Kidney glomerular epithelial cell (primary cell): ENCODE results near the gene GPATCH11.

Experiments
- DNase-seq: peaks from one replicate; lab custom pipeline; 2025; lab: John Stamatoyannopoulos, UW

The GPATCH11 gene

DNA sequence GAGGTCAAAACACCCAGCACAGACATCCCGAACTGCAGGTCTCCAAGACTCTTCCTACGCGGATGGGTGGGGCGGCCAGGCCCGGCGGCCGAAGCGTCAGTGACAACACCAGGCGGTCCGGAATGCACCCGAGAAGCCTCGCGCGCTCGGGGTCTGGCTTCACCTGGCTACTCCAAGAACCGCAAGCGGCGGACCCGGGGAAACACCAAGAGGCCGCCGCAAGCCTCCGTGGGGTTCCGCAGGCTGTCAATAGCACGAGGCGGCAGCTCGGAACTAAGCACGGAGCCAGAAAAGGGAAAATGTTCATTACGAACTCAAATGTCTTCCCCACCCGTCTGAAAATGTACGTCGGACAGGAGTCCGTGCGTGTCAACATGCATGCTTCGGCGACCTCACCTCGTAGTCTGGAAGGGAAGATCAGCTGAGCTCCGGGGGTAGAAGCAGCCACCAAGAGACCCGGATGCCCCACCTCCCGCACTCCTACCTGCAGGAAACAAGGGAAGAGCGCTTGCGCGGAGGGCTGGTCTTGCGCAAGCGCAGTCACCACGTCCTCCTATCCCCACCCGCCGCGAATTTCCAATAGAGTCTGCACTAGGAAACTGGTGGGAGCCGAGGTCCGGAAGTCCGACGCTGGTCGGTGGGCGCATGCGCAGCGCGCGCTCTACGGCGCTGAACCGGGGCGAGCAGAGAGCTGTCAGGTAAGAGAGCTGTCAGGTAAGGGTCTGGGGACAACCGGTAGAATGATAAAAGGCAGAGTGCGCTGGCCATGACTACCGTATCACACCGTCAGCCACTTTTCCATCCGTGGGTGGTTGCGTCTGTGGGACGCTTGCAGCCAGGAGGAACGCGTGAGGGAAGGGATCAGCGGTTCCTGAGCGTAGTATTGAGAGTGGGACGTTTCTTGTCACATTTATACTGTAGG lies at the start of gene GPATCH11, which contains the start of gene HEATR5B:
GPATCH11 (plus strand) TSS at position 646 of the 922 bp plus-strand sequence. CDS start 3,864 bp downstream, outside the sequence.
HEATR5B (minus strand) TSS at position 500 of the 922 bp plus-strand sequence. CDS start 958 bp downstream, outside the sequence.
- peak; percentile 96 for DNase-seq

DNA sequence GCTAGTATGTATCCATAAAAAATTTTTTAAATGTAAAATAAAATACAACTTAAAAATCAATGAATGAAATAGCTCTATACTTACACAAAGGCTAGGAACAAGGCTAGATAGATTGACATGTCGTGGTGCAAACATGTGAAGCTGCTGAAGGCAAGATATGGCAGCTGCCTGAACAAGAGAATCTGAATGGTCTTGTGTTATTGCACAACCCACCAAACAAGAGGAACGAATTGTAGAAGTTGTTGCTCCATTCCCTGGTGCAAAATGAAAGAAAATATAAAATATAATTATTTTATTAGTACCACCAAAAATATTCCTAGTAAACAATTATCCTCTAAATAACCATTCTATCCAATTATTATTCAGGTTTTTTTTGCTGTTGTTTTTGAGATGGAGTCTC lies 46.5 kb upstream of the GPATCH11 start:
- DNase-seq, result no peak

DNA sequence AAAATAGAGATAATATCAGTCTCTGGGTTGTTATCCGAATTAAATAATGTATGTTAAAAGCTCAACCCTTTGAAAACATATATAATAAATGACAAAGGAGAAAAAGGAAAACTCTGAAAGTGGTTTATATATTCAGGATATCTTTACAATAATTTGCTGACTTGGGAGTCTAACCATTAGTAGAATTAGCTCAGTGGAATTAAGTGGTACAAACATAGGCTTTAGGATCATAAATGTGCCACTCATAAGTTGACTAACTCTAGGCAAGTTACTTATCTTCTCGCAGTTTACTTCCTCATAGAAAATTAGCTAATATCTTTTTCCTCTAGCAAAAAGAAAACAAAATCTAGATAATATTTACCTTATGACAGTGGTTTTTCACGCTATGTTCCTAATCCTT lies 44.7 kb upstream of the GPATCH11 start:
- DNase-seq, result no peak

GRCh38 chr2:37052600-37053332 lies 31.6 kb upstream of the GPATCH11 start:
- no peak for DNase-seq

DNA sequence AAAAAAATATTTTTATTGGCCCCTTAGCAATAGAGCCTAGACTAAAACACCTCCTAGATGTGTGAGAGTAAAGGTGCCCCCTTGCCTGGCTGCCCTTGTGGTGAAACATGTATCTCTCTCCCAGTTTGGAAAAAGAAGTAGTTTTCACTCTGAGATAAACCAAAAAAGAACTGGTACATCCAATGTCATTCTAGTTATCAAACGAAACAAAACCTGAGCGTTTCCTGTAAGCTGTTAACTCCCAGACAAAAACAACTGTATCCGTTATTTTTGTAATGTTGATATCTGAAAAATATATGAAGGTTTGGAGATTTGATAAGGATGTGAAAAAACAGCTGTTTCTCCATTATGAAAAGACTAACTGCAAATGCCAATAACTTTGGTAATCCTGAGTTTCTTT lies 24.5 kb upstream of the GPATCH11 start:
- DNase-seq, result no peak

DNA sequence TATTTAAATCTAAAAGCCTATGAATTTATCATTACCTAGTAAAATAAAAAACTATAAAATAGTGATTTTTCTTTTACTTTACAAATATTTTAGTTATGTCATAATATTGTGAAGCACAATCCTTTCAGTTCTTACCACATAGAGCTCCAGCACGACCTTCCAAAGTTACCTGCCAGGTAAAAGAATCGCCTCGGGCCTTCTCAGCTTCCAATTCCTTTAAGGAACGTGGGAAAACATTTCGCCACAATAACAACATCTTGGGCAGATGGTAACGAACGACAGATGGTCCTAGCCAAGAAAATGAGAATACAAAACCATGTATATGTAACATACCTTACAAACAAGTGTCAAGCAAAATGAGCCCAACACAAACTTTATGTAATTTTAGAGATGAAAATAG lies 23.9 kb upstream of the GPATCH11 start:
- no peak for DNase-seq

DNA sequence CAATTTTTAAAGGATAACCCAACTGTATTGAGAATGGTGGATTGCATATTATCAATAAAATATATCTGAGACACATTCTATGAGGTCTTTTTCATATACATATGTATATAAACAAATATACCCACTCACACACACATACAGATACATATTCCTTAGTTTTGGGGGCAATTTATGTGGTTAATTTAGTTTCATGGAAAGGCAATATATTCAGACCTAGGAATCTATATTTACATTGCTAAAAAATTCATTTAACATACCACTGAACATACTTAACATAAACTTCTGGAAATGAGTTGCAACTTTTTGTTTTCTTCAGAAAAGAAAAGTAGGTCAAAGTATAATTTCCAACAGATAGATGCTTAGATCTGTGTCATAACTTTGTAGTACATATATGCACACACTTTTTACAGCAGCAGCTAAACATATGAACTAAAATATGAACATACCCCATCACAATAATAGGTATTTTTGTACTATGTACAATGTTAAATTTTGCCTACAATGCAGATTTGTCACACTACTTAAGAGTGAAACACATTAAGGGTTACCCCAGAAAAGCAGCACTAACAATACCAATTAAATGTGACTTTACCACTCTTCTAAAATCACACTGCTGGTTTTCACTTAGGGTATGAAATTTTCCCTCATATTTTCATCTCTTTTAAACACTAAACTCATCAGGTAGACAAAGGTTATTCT lies 23.2 kb upstream of the GPATCH11 start:
- no peak for DNase-seq

GRCh38 chr2:37061776-37062175 lies 22.5 kb upstream of the GPATCH11 start:
- no peak for DNase-seq

- no peak for DNase-seq
Observed at GRCh38 chr2:37068686-37069085, 15.6 kb upstream of the GPATCH11 start.

GRCh38 chr2:37070931-37071330 lies 13.4 kb upstream of the GPATCH11 start:
- no peak for DNase-seq

DNA sequence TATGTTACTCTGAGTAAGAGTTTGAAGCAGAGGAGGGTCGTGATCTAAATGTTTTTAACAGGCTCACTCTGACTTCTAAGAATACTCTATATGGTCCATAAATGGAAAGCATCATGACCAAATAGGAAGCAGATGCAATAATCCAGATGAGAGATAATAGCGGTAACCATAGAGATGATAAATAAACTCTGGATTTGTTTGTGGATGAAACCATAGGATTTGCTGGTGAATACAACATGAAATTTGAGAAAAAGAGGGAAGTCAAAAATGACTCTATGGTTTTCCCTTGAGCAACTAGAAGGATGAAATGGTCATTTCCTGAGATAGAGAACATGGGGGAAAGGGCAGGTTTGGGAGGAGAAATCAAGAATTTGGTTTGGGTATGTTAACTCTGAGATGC lies 4.1 kb upstream of the GPATCH11 start:
- no peak for DNase-seq

- no peak for DNase-seq
Observed at GRCh38 chr2:37080689-37081088, 3.6 kb upstream of the GPATCH11 start.

- no peak for DNase-seq
Observed at GRCh38 chr2:37084797-37085196, 479 bp downstream of the GPATCH11 start.

- DNase-seq, result peak; percentile 27
Observed at GRCh38 chr2:37085731-37086147, 1.4 kb downstream of the GPATCH11 start.

- DNase-seq, result no peak
Observed at GRCh38 chr2:37090019-37090477, 5.7 kb downstream of the GPATCH11 start.

DNA sequence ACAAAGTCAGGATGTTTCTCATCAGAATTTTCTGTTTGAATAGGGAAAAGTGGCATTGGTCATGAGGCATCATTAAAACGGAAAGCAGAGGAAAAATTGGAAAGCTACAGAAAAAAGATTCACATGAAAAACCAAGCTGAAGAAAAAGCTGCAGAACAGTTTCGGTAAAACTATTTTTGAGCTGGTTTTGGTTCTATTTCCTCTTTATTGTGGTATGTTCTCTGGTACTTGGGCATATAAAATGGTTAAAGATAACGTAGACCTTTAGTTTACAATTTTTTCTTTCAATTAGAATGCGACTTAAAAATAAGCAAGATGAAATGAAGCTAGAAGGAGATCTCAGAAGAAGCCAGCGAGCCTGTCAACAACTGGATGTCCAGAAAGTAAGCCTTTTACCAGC lies 7.6 kb downstream of the GPATCH11 start:
- DNase-seq, result no peak

- DNase-seq, result no peak
Observed at GRCh38 chr2:37096568-37096967, 12.2 kb downstream of the GPATCH11 start.

DNA sequence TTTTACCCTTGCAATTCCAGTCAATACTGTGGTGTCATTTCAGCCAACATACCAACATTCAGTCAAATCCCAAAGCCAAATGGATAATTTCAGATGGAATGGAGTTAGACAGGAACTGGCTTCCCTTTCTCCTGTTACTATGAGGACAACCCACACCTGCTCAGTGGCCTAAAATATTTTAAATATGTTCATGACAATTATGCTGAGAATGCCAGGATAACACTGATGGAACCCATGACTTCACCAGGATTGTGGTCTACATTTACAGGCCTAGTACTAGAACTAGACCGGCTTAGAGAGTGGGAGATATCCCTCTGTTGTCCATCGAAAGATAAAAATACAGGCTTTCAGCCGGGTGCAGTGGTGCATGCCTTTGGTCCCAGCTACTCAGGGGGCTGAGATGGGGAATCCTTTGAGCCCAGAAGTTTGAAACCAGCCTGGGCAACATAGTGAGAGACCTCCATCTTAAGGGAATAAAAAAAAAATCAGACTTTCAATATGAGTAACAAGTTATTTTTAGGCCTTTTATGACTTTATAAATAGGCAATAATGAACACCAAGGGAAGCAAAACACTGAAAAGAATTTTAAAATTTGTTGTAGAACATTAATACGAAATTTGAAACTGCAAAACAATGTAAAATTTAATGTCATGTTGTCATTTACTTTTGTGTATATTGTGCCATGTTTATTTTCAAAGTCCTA lies 14.2 kb downstream of the GPATCH11 start:
- DNase-seq, result no peak

GRCh38 chr2:37100054-37100453 lies 15.7 kb downstream of the GPATCH11 start:
- DNase-seq, result no peak

- no peak for DNase-seq
Observed at GRCh38 chr2:37102588-37102987, 18.3 kb downstream of the GPATCH11 start.

DNA sequence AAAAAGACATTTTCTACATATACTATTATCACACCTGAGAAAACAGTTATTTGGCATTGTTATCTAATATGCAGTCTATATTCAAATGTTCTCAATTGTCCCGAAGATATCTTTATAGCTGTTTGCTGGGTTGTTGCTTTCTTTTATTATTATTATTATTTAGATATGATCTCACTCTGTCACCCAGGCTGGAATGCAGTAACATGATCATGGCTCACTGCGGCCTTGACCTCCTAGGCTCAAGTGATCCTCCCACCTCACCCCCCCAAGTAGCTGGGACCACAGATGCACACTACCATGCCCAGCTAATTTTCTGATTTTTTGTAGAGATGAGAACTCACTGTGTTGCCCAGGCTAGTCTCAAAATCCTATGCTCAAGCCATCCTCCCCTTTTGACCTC lies 19.9 kb downstream of the GPATCH11 start:
- no peak for DNase-seq

DNA sequence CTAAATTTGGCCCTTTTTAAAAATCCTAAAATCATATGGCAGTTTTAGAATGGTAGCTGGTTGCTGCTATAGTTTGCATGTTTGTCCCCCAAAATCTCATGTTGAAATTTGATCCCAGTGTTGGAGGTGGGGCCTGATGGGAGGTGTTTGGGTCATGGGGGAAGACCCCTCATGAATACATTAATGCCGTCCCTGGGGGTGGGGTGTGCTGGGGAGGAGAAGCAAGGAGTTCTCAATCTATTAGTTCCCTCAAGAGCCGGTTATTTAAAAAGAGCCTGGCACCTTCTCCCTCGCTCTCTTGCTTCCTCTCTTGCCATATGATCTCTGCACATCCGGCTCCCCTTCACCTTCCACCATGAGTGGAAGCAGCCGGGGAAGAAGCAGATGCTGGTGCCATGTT lies 20.8 kb downstream of the GPATCH11 start:
- DNase-seq, result no peak
